Glutamatergic neuron (in vitro differentiated cells): ENCODE results near the gene CLK2. TPM values are rescaled to one million over a fixed set of nuclear protein-coding genes. Genes with fewer than 3 reads are reported as not detected.

Experiments
- DNase-seq: peaks from one replicate; pipeline ENCODE4 v3.0.0; 2022
- H3K27ac Mint-ChIP-seq: one replicate; pipeline ENCODE4 v1.8.0; 2020; ENCODE audit warnings: mild to moderate bottlenecking, mixed read lengths, inconsistent platforms; ENCODE audit not compliant: unreplicated experiment
- H3K27me3 Mint-ChIP-seq: one replicate; pipeline ENCODE4 v1.8.0; 2020; ENCODE audit warnings: mild to moderate bottlenecking, moderate library complexity, mixed read lengths, inconsistent platforms; ENCODE audit not compliant: unreplicated experiment
- H3K36me3 Mint-ChIP-seq: one replicate; pipeline ENCODE4 v1.8.0; 2020; ENCODE audit warnings: mild to moderate bottlenecking, mixed read lengths, inconsistent platforms; ENCODE audit not compliant: unreplicated experiment
- H3K4me1 Mint-ChIP-seq: one replicate; pipeline ENCODE4 v1.8.0; 2020; ENCODE audit warnings: mild to moderate bottlenecking, low read depth, mixed read lengths, inconsistent platforms; ENCODE audit not compliant: unreplicated experiment
- H3K4me3 Mint-ChIP-seq: one replicate; pipeline ENCODE4 v1.8.0; 2020; ENCODE audit warnings: mild to moderate bottlenecking, mixed read lengths, inconsistent platforms; ENCODE audit not compliant: unreplicated experiment
- H3K9me3 Mint-ChIP-seq: one replicate; pipeline ENCODE4 v1.8.0; 2020; ENCODE audit warnings: mild to moderate bottlenecking, moderate library complexity, mixed read lengths, inconsistent platforms; ENCODE audit not compliant: unreplicated experiment
- CTCF ChIP-seq: fragments of 200-600 bp; sonication (generic); IDR thresholded peaks from one replicate; pipeline ENCODE4 v1.5.0; 2021; ENCODE audit not compliant: partially characterized antibody, unreplicated experiment
- total RNA-seq: library from RNA; stranded (reverse); fragmentation: NEBNext Ultra II Directional; extraction: Animal tissue kit (Norgen Biotek cat#: 25700); gene quantifications from one replicate; pipeline ENCODE4 v1.2.1, GENCODE V29; 2021; ENCODE audit not compliant: unreplicated experiment

Gene CLK2
- total RNA-seq, 1 donor from 2014 or later, result 74.8 TPM

GRCh38 chr1:155260276-155260675 lies 13.0 kb downstream of the CLK2 start:
- DNase-seq, result no peak
- Mint-ChIP-seq H3K27ac (no peak overlapping the region), H3K27me3 (peaks cover 15% of the 10 kb centered on the region), H3K9me3 (peaks cover 21% of the 10 kb centered on the region), H3K4me1 (peaks cover 23% of the 10 kb centered on the region), H3K36me3 (peaks cover 17% of the 10 kb centered on the region), H3K4me3 (peak overlapping the region; percentile 57)
- TF ChIP-seq CTCF, result no peak

- peak; percentile 62 for DNase-seq
- Mint-ChIP-seq H3K27me3 (peaks cover 11% of the 10 kb centered on the region), H3K9me3 (peaks cover 15% of the 10 kb centered on the region), H3K4me3 (peak overlapping the region; percentile 83), H3K4me1 (peaks cover 27% of the 10 kb centered on the region), H3K27ac (peak overlapping the region; percentile 77), H3K36me3 (peaks cover 12% of the 10 kb centered on the region)
- TF ChIP-seq CTCF, result no peak
These were observed 17.0 kb downstream of the CLK2 start for GRCh38 chr1:155256058-155256852.

GRCh38 chr1:155255243-155256007 lies 17.9 kb downstream of the CLK2 start, which contains the start of gene ENTREP3:
Gene ENTREP3, minus strand, starts transcription at chr1:155255483. Its CDS starts 606 bp downstream, at chr1:155254877.
- peaks cover 12% of the 10 kb centered on the region for H3K9me3 Mint-ChIP-seq
- no peak for TF ChIP-seq CTCF
- peak within 1 kb of the TSS; percentile 83 for H3K4me3 Mint-ChIP-seq
- peaks cover 30% of the 10 kb centered on the region for H3K4me1 Mint-ChIP-seq
- H3K36me3 Mint-ChIP-seq, result peaks cover 12% of the 10 kb centered on the region
- H3K27ac Mint-ChIP-seq, result peak within 1 kb of the TSS; percentile 77
- DNase-seq, result peak; percentile 93
- peaks cover 12% of the 10 kb centered on the region for H3K27me3 Mint-ChIP-seq

- no peak for TF ChIP-seq CTCF
- H3K9me3 Mint-ChIP-seq, result peaks cover 12% of the 10 kb centered on the region
- H3K4me3 Mint-ChIP-seq, result peak overlapping the region; percentile 80
- H3K27ac Mint-ChIP-seq, result peak overlapping the region; percentile 72
- H3K27me3 Mint-ChIP-seq, result peaks cover 12% of the 10 kb centered on the region
- peaks cover 12% of the 10 kb centered on the region for H3K36me3 Mint-ChIP-seq
- peaks cover 30% of the 10 kb centered on the region for H3K4me1 Mint-ChIP-seq
- DNase-seq, result peak; percentile 41
These were observed 18.5 kb downstream of the CLK2 start for GRCh38 chr1:155254714-155255242.
